H9 (cell line): ENCODE results near the gene PLIN4. TPM values are rescaled to one million over a fixed set of nuclear protein-coding genes. Genes with fewer than 3 reads are reported as not detected.

Source experiments
- DNase-seq: peaks from one replicate; pipeline ENCODE4 v3.0.0-alpha.2; 2017
- H2AFZ ChIP-seq: one replicate; pipeline ENCODE4 v1.6.1; 2013; ENCODE audit warnings: mild to moderate bottlenecking, low read length, control low read depth, moderate library complexity
- H2AK5ac ChIP-seq: 2 replicates; pipeline ENCODE4 v1.6.1; 2013; ENCODE audit warnings: low read length, control low read depth, mixed read lengths; ENCODE audit not compliant: insufficient read length
- H2BK120ac ChIP-seq: one replicate; pipeline ENCODE4 v1.6.1; 2013; ENCODE audit warnings: low read depth, mild to moderate bottlenecking, low read length, control low read depth, inconsistent platforms; ENCODE audit not compliant: poor library complexity, severe bottlenecking
- H2BK12ac ChIP-seq: 2 replicates; pipeline ENCODE4 v1.6.1; 2013; ENCODE audit warnings: low read length, control low read depth, mixed read lengths, low read depth; ENCODE audit not compliant: insufficient read length
- H2BK15ac ChIP-seq: 2 replicates; pipeline ENCODE4 v1.6.1; 2013; ENCODE audit warnings: low read depth, low read length, control low read depth
- H2BK20ac ChIP-seq: one replicate; pipeline ENCODE4 v1.6.1; 2013; ENCODE audit warnings: low read depth, mild to moderate bottlenecking, low read length, control low read depth, inconsistent platforms; ENCODE audit not compliant: poor library complexity, severe bottlenecking
- H2BK5ac ChIP-seq: 2 replicates; pipeline ENCODE4 v1.6.1; 2013; ENCODE audit warnings: low read length, control low read depth, mixed read lengths; ENCODE audit not compliant: insufficient read length
- H3K14ac ChIP-seq: 2 replicates; pipeline ENCODE4 v1.6.1; 2013; ENCODE audit warnings: low read length, control low read depth; ENCODE audit not compliant: insufficient read depth
- H3K18ac ChIP-seq: 2 replicates; pipeline ENCODE4 v1.6.1; 2013; ENCODE audit warnings: low read depth, mild to moderate bottlenecking, mixed read lengths, low read length, control low read depth; ENCODE audit not compliant: insufficient read length
- H3K23ac ChIP-seq: 2 replicates; pipeline ENCODE4 v1.6.1; 2013; ENCODE audit warnings: low read length, control low read depth, mixed read lengths, low read depth; ENCODE audit not compliant: insufficient read length
- H3K23me2 ChIP-seq: 2 replicates; pipeline ENCODE4 v1.6.1; 2013; ENCODE audit warnings: low read depth, mild to moderate bottlenecking, mixed read lengths, low read length, control low read depth; ENCODE audit not compliant: insufficient read length, poor library complexity, severe bottlenecking
- H3K27ac ChIP-seq: 2 replicates; pipeline ENCODE4 v1.5.1; 2013; ENCODE audit warnings: low read length, control low read depth, mixed read lengths, low read depth; ENCODE audit not compliant: insufficient read length
- H3K27me3 ChIP-seq: 2 replicates; pipeline ENCODE4 v1.6.1; 2013; ENCODE audit warnings: low read length, control low read depth, inconsistent platforms; ENCODE audit not compliant: insufficient read depth
- H3K4ac ChIP-seq: 2 replicates; pipeline ENCODE4 v1.6.1; 2013; ENCODE audit warnings: low read depth, mild to moderate bottlenecking, control low read depth, inconsistent platforms, low read length, moderate library complexity
- H3K4me1 ChIP-seq: 2 replicates; pipeline ENCODE4 v1.6.1; 2013; ENCODE audit warnings: low read length, control low read depth, inconsistent platforms; ENCODE audit not compliant: insufficient read depth
- H3K4me2 ChIP-seq: 2 replicates; pipeline ENCODE4 v1.6.1; 2013; ENCODE audit warnings: low read length, control low read depth, mixed read lengths; ENCODE audit not compliant: insufficient read length, insufficient read depth
- H3K56ac ChIP-seq: 2 replicates; pipeline ENCODE4 v1.6.1; 2013; ENCODE audit warnings: low read depth, mild to moderate bottlenecking, mixed read lengths, low read length, control low read depth; ENCODE audit not compliant: insufficient read length
- H3K79me1 ChIP-seq: 2 replicates; pipeline ENCODE4 v1.6.1; 2013; ENCODE audit warnings: low read depth, mild to moderate bottlenecking, moderate library complexity, low read length, control low read depth, inconsistent platforms; ENCODE audit not compliant: insufficient read depth, poor library complexity, severe bottlenecking
- H3K79me2 ChIP-seq: 2 replicates; pipeline ENCODE4 v1.6.1; 2013; ENCODE audit warnings: low read length, control low read depth, inconsistent platforms; ENCODE audit not compliant: insufficient read depth
- H3K9ac ChIP-seq: 2 replicates; pipeline ENCODE4 v1.6.1; 2013; ENCODE audit warnings: low read length, control low read depth, mixed read lengths; ENCODE audit not compliant: insufficient read length; ENCODE audit errors: extremely low read depth
- H3K9me3 ChIP-seq: one replicate; pipeline ENCODE4 v1.6.1; 2013; ENCODE audit warnings: low read depth, low read length, inconsistent platforms; ENCODE audit not compliant: control insufficient read depth
- H3T11ph ChIP-seq: one replicate; pipeline ENCODE4 v1.6.1; 2013; ENCODE audit warnings: mild to moderate bottlenecking, low read length, control low read depth, inconsistent platforms
- H4K20me1 ChIP-seq: one replicate; pipeline ENCODE4 v1.6.1; 2013; ENCODE audit not compliant: control insufficient read depth, insufficient read length, insufficient read depth
- H4K5ac ChIP-seq: 2 replicates; pipeline ENCODE4 v1.6.1; 2013; ENCODE audit warnings: low read depth, mild to moderate bottlenecking, mixed read lengths, low read length, control low read depth; ENCODE audit not compliant: insufficient read length
- H4K8ac ChIP-seq: replicated peaks from 2 replicates; pipeline ENCODE4 v1.6.1; 2013; ENCODE audit warnings: low read length, control low read depth, mixed read lengths, low read depth; ENCODE audit not compliant: insufficient read length
- H4K91ac ChIP-seq: 2 replicates; pipeline ENCODE4 v1.6.1; 2013; ENCODE audit warnings: low read depth, mild to moderate bottlenecking, moderate library complexity, mixed read lengths, low read length, control low read depth; ENCODE audit not compliant: insufficient read length
- H3K27ac Mint-ChIP-seq, 3 experiments: 2 replicates in 2 of 3; 3 replicates in 1 of 3; pipeline ENCODE4 v1.8.0; 2020 to 2021; ENCODE audit warnings: mixed read lengths in 3 of 3, mild to moderate bottlenecking in 1 of 3, moderate library complexity in 1 of 3
- H3K27me3 Mint-ChIP-seq: 2 replicates; pipeline ENCODE4 v1.8.0; 2021; ENCODE audit warnings: low read depth, mild to moderate bottlenecking, moderate library complexity, mixed read lengths
- H3K36me3 Mint-ChIP-seq, 3 experiments: 2 replicates in 2 of 3; 3 replicates in 1 of 3; pipeline ENCODE4 v1.8.0; 2020 to 2021; ENCODE audit warnings: low read depth in 3 of 3, mixed read lengths in 3 of 3; ENCODE audit not compliant: insufficient read depth in 1 of 3
- H3K4me1 Mint-ChIP-seq, 2 experiments: 2 replicates each; pipeline ENCODE4 v1.8.0; 2020; ENCODE audit warnings: mixed read lengths in 2 of 2
- H3K4me3 Mint-ChIP-seq, 2 experiments: 2 replicates in 1 of 2; 3 replicates in 1 of 2; pipeline ENCODE4 v1.8.0; 2020 to 2021; ENCODE audit warnings: mild to moderate bottlenecking in 2 of 2, mixed read lengths in 2 of 2, moderate library complexity in 1 of 2
- H3K9me3 Mint-ChIP-seq, 2 experiments: 2 replicates in 1 of 2; 3 replicates in 1 of 2; pipeline ENCODE4 v1.8.0; 2020; ENCODE audit warnings: mild to moderate bottlenecking in 2 of 2, mixed read lengths in 2 of 2, moderate library complexity in 1 of 2
- CTCF ChIP-seq: fragments of 200-600 bp; sonication (generic); conservative IDR thresholded peaks from 3 replicates; pipeline ENCODE4 v1.8.0; 2021; ENCODE audit warnings: antibody characterized with exemption, mild to moderate bottlenecking
- WGBS: extraction: QIAGEN DNeasy Blood & Tissue Kit; methylation state at CpG from one replicate; pipeline ENCODE4 v1.1.7; 2013; ENCODE audit warnings: missing lambda C conversion rate, low lambda C conversion rate, mixed read lengths; ENCODE audit not compliant: insufficient read length; ENCODE audit errors: extremely low coverage; 5-methylcytosine and 5-hydroxymethylcytosine counted together
- total RNA-seq: library from RNA; stranded (reverse); gene quantifications from 2 replicates; pipeline ENCODE4 v1.2.1, GENCODE V29; 2021

PLIN4 gene
- total RNA-seq, 1 experiment from 2014 or later = 1.1 TPM

- Mint-ChIP-seq H3K4me1 (no peaks in the 10 kb centered on the region), H3K27ac (peak overlapping the region in 1 of 3 experiments; percentile 52; a peak in 1 of 7 replicates), H3K27me3 (peaks cover 2% of the 10 kb centered on the region; the same call in 1 of the 2 replicates), H3K9me3 (no peaks in the 10 kb centered on the region), H3K4me3 (no peak overlapping the region), H3K36me3 (peaks cover 11 to 51% (median 32%) of the 10 kb centered on the region in 3 experiments; a peak in 6 of 7 replicates)
- Histone ChIP-seq H3K18ac (no peak overlapping the region), H3K4ac (no peak overlapping the region), H3K56ac (no peak overlapping the region), H4K20me1 (peaks cover 3% of the 10 kb centered on the region), H3K23me2 (no peaks in the 10 kb centered on the region), H3K4me2 (no peak overlapping the region), H4K8ac (no peak overlapping the region), H3K9ac (no peak overlapping the region), H3K4me1 (no peaks in the 10 kb centered on the region), H4K91ac (no peak overlapping the region), H2AFZ (no peak overlapping the region), H4K5ac (no peak overlapping the region), H3K23ac (no peak overlapping the region), H3K27ac (no peak overlapping the region), H2AK5ac (no peak overlapping the region), H3K27me3 (no peaks in the 10 kb centered on the region), H3K14ac (no peak overlapping the region), H3T11ph (no peak overlapping the region), H2BK20ac (no peak overlapping the region), H3K9me3 (no peaks in the 10 kb centered on the region), H3K79me2 (no peaks in the 10 kb centered on the region), H3K79me1 (no peaks in the 10 kb centered on the region), H2BK5ac (no peak overlapping the region), H2BK120ac (no peak overlapping the region), H2BK15ac (no peak overlapping the region), H2BK12ac (no peak overlapping the region)
- no peak for DNase-seq
- peak; percentile 57 for TF ChIP-seq CTCF
- no CpG with 5 or more reads among the region's 32 CpGs for WGBS
These were observed 29.3 kb upstream of the PLIN4 start for GRCh38 chr19:4547303-4548237.
